A549 (cell line): Measurements from ENCODE around the gene GFER.

Experiments used
- E2F6 ChIP-seq: IDR thresholded peaks from 2 replicates; pipeline ENCODE4 v1.6.1; 2012; ENCODE audit warnings: low read depth, borderline replicate concordance
- EP300 ChIP-seq, 2 experiments: fragments of >200 bp; sonication (Bioruptor Twin); formaldehyde crosslinking; IDR thresholded peaks; 2 replicates in 1 of 2; 3 replicates in 1 of 2; pipeline ENCODE4 v1.6.1; 2016 to 2017
- MAX ChIP-seq: IDR thresholded peaks from 2 replicates; pipeline ENCODE4 v1.6.1; 2012
- POLR2A ChIP-seq: IDR thresholded peaks from 2 replicates; pipeline ENCODE4 v1.6.1; 2012; ENCODE audit warnings: mild to moderate bottlenecking, low read length
- TF ChIP-seq, protein P1 (sequence below): fragments of >200 bp; sonication (Bioruptor Twin); formaldehyde crosslinking; IDR thresholded peaks from 3 replicates; pipeline ENCODE4 v1.5.1; 2016

GRCh38 chr16:2029350-2029749, 45.4 kb downstream of the GFER start:
- TF ChIP-seq, protein P1, sequence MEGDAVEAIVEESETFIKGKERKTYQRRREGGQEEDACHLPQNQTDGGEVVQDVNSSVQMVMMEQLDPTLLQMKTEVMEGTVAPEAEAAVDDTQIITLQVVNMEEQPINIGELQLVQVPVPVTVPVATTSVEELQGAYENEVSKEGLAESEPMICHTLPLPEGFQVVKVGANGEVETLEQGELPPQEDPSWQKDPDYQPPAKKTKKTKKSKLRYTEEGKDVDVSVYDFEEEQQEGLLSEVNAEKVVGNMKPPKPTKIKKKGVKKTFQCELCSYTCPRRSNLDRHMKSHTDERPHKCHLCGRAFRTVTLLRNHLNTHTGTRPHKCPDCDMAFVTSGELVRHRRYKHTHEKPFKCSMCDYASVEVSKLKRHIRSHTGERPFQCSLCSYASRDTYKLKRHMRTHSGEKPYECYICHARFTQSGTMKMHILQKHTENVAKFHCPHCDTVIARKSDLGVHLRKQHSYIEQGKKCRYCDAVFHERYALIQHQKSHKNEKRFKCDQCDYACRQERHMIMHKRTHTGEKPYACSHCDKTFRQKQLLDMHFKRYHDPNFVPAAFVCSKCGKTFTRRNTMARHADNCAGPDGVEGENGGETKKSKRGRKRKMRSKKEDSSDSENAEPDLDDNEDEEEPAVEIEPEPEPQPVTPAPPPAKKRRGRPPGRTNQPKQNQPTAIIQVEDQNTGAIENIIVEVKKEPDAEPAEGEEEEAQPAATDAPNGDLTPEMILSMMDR, result no peak
- no peak for TF ChIP-seq EP300 (IDR thresholded peaks at IDR 0.05)
- no peak for TF ChIP-seq POLR2A
- TF ChIP-seq MAX, result no peak
- TF ChIP-seq E2F6, result no peak
